Stimulated activated CD8-positive, alpha-beta memory T cell treated with anti-CD3 and anti-CD28 coated beads, Interleukin-15, amount 100 ng/mL, for 48 hours (primary cell): ENCODE results near the gene AUTS2.

Source experiments
- DNase-seq, 2 donors: peaks; one replicate each; pipeline ENCODE4 v3.0.0-alpha.2; 2020; ENCODE audit warnings: low read depth in 2 of 2

Gene AUTS2

GRCh38 chr7:70183278-70183677 is 585.0 kb downstream of the AUTS2 start:
- no peak for DNase-seq

GRCh38 chr7:70188901-70189650 is 590.8 kb downstream of the AUTS2 start:
- DNase-seq: no peak

- DNase-seq: no peak
These were observed 591.5 kb downstream of the AUTS2 start for GRCh38 chr7:70189776-70190175.

GRCh38 chr7:70190281-70190680 is 592.0 kb downstream of the AUTS2 start:
- no peak for DNase-seq

GRCh38 chr7:70193514-70193913 is 595.2 kb downstream of the AUTS2 start:
- DNase-seq: no peak

GRCh38 chr7:70208236-70209063 is 610.2 kb downstream of the AUTS2 start:
- DNase-seq: no peak

GRCh38 chr7:70210200-70210935 is 612.1 kb downstream of the AUTS2 start:
- no peak for DNase-seq

- DNase-seq: no peak
These were observed 612.6 kb downstream of the AUTS2 start for GRCh38 chr7:70210936-70211310.

- DNase-seq: no peak
These were observed 614.0 kb downstream of the AUTS2 start for GRCh38 chr7:70212281-70212680.

GRCh38 chr7:70214071-70214470 is 615.8 kb downstream of the AUTS2 start:
- DNase-seq: no peak

GRCh38 chr7:70215491-70215890 is 617.2 kb downstream of the AUTS2 start:
- no peak for DNase-seq

- no peak for DNase-seq
These were observed 619.3 kb downstream of the AUTS2 start for GRCh38 chr7:70217571-70217970.

- no peak for DNase-seq
These were observed 619.7 kb downstream of the AUTS2 start for GRCh38 chr7:70218006-70218405.

GRCh38 chr7:70219061-70219460 is 620.8 kb downstream of the AUTS2 start:
- no peak for DNase-seq

GRCh38 chr7:70229242-70229641 is 631.0 kb downstream of the AUTS2 start:
- DNase-seq: no peak

GRCh38 chr7:70230761-70231160 is 632.5 kb downstream of the AUTS2 start:
- no peak for DNase-seq

- DNase-seq: no peak
These were observed 635.5 kb downstream of the AUTS2 start for GRCh38 chr7:70233776-70234175.

- no peak for DNase-seq
These were observed 639.0 kb downstream of the AUTS2 start for GRCh38 chr7:70237256-70237655.

GRCh38 chr7:70237831-70238575 is 639.7 kb downstream of the AUTS2 start:
- no peak for DNase-seq

- no peak for DNase-seq
These were observed 641.6 kb downstream of the AUTS2 start for GRCh38 chr7:70239918-70240317.

GRCh38 chr7:70240873-70241272 is 642.6 kb downstream of the AUTS2 start:
- no peak for DNase-seq
